Kidney (tissue), 14 donors: ENCODE measurements around the gene STARD5. TPM values are rescaled to one million over a fixed set of nuclear protein-coding genes. Genes with fewer than 3 reads are reported as not detected.

Source experiments
- DNase-seq, 5 donors: peaks; one replicate each; pipeline ENCODE4 v3.0.0-alpha.2; 2013 to 2020
- FAIRE-seq: peaks from 2 replicates; lab custom pipeline; 2012; peaks lifted over from hg19 to GRCh38; lab: Jason Lieb, UNC
- H3K27ac ChIP-seq, 2 donors: one replicate each; pipeline ENCODE4 v1.7.0; 2013; ENCODE audit warnings: low read depth in 2 of 2, low read length in 2 of 2, inconsistent platforms in 1 of 2
- H3K27me3 ChIP-seq: one replicate; pipeline ENCODE4 v1.7.1; 2013; ENCODE audit warnings: low read length, inconsistent platforms; ENCODE audit not compliant: control insufficient read depth, insufficient read depth
- H3K36me3 ChIP-seq, 3 donors: one replicate each; pipeline versions ENCODE4 v1.7.0 to v1.7.1; 2013; ENCODE audit warnings: low read length in 3 of 3, control low read depth in 1 of 3, inconsistent platforms in 1 of 3; ENCODE audit not compliant: insufficient read depth in 3 of 3, control insufficient read depth in 2 of 3
- H3K4me1 ChIP-seq, 3 donors: one replicate each; pipeline versions ENCODE4 v1.7.0 to v1.7.1; 2013; ENCODE audit warnings: low read length in 3 of 3, inconsistent platforms in 1 of 3, low read depth in 1 of 3; ENCODE audit not compliant: control insufficient read depth in 2 of 3, insufficient read depth in 2 of 3
- H3K4me3 ChIP-seq, 3 donors: one replicate each; pipeline versions ENCODE4 v1.7.0 to v1.8.1; 2013; ENCODE audit warnings: low read length in 3 of 3, control low read depth in 1 of 3, inconsistent platforms in 1 of 3
- H3K9ac ChIP-seq, 3 donors: one replicate each; pipeline versions ENCODE4 v1.7.0 to v1.7.1; 2013; ENCODE audit warnings: low read length in 3 of 3, control low read depth in 1 of 3, inconsistent platforms in 1 of 3
- H3K9me3 ChIP-seq, 3 donors: one replicate each; pipeline versions ENCODE4 v1.7.0 to v1.7.1; 2013; ENCODE audit warnings: low read length in 3 of 3, control low read depth in 1 of 3, inconsistent platforms in 1 of 3; ENCODE audit not compliant: control insufficient read depth in 2 of 3, insufficient read depth in 1 of 3
- CTCF ChIP-seq: IDR thresholded peaks from 3 replicates; pipeline ENCODE4 v1.5.1; 2012; ENCODE audit warnings: mild to moderate bottlenecking, moderate library complexity, borderline replicate concordance; ENCODE audit not compliant: insufficient read depth; ENCODE audit errors: extremely low read depth
- intact Hi-C: fragments of 100-400 bp; cut with DNase I; formaldehyde crosslinking; loops from one replicate; pipeline ENCODE4 v1.11.1; 2022
- polyA plus RNA-seq: library from polyadenylated mRNA; stranded (reverse); fragments of 350-450 nt; fragmentation: Illumina TruSeq; extraction: RNeasy Lipid Tissue Mini Kit (QIAGEN cat#74804); gene quantifications from one replicate; pipeline ENCODE4 v1.2.3, GENCODE V29; 2014; ENCODE audit warnings: low read depth, low replicate concordance; ENCODE audit not compliant: insufficient read depth
- total RNA-seq: library from RNA; stranded (reverse); fragmentation: NEBNext Ultra II Directional; extraction: Animal tissue kit (Norgen Biotek cat#: 25700); gene quantifications from one replicate; pipeline ENCODE4 v1.2.1, GENCODE V29; 2021
- donor health status: control.
- donor health status: control.
- donor health status: control.
- donor health status: control.
- donor health status: control.
- donor health status: DM: yes; HTN: yes; CAD: no.
- donor health status: Normal renal cell carcinoma (clear cell type).

The STARD5 gene
- total and polyA plus RNA-seq, 2 donors from 2014 or later, result 3.2 to 4.1 TPM

- FAIRE-seq (no peak), DNase-seq (peak in 2 of 5 donors; percentile 39 to 51)
- Histone ChIP-seq H3K4me1 (no peaks in the 10 kb centered on the region), H3K9me3 (peaks cover 0 to 7% (median 0%) of the 10 kb centered on the region in 3 donors), H3K27me3 (no peaks in the 10 kb centered on the region), H3K27ac (no peak overlapping the region), H3K9ac (no peak overlapping the region), H3K36me3 (no peaks in the 10 kb centered on the region), H3K4me3 (no peak overlapping the region)
- no peak for TF ChIP-seq CTCF
- intact Hi-C loops, result loop anchor here (10.0 kb wide), 1 partner anchor 55 kb away; no protein-coding TSS in a partner anchor
Measured at GRCh38 chr15:81279621-81280485, 44.1 kb downstream of the STARD5 start.

GRCh38 chr15:81278306-81279029, 45.5 kb downstream of the STARD5 start:
- Histone ChIP-seq H3K4me1 (no peaks in the 10 kb centered on the region), H3K9ac (no peak overlapping the region), H3K36me3 (no peaks in the 10 kb centered on the region), H3K9me3 (peaks cover 0 to 7% (median 0%) of the 10 kb centered on the region in 3 donors), H3K27ac (no peak overlapping the region), H3K27me3 (no peaks in the 10 kb centered on the region), H3K4me3 (no peak overlapping the region)
- DNase-seq, result no peak
- no peak for FAIRE-seq
- TF ChIP-seq CTCF, result no peak
- intact Hi-C loops, result no loop called here

GRCh38 chr15:81277851-81278250, 46.1 kb downstream of the STARD5 start:
- no peaks in the 10 kb centered on the region for H3K36me3 ChIP-seq
- no peak for DNase-seq
- intact Hi-C loops, result no loop called here
- no peak overlapping the region for H3K27ac ChIP-seq
- no peak for FAIRE-seq
- no peaks in the 10 kb centered on the region for H3K4me1 ChIP-seq
- H3K9me3 ChIP-seq, result peaks cover 0 to 7% (median 0%) of the 10 kb centered on the region in 3 donors
- H3K9ac ChIP-seq, result no peak overlapping the region
- TF ChIP-seq CTCF, result no peak
- H3K27me3 ChIP-seq, result no peaks in the 10 kb centered on the region
- no peak overlapping the region for H3K4me3 ChIP-seq
